Dendritic cell treated with granulocyte-macrophage colony-stimulating factor and Interleukin-4, amounts not matched to agents 40 ng/mL and 50 ng/mL, for 4 days (primary cell): ENCODE measurements around the gene CDA.

Source experiments
- H3K27ac Mint-ChIP-seq: one replicate; pipeline ENCODE4 v1.8.0; 2022; ENCODE audit warnings: mild to moderate bottlenecking, mixed read lengths
- H3K27me3 Mint-ChIP-seq: one replicate; pipeline ENCODE4 v1.8.0; 2022; ENCODE audit warnings: mild to moderate bottlenecking, mixed read lengths
- H3K36me3 Mint-ChIP-seq: one replicate; pipeline ENCODE4 v1.8.0; 2022; ENCODE audit warnings: low read depth, mixed read lengths
- H3K4me1 Mint-ChIP-seq: one replicate; pipeline ENCODE4 v1.8.0; 2022; ENCODE audit warnings: low read depth, mixed read lengths
- H3K4me3 Mint-ChIP-seq: one replicate; pipeline ENCODE4 v1.8.0; 2022; ENCODE audit warnings: mild to moderate bottlenecking, moderate library complexity, mixed read lengths
- H3K9me3 Mint-ChIP-seq: one replicate; pipeline ENCODE4 v1.8.0; 2022; ENCODE audit warnings: mixed read lengths
- intact Hi-C: fragments of 100-400 bp; cut with micrococcal nuclease; formaldehyde crosslinking; loops from one replicate; pipeline ENCODE4 v1.15.0; 2022

Gene CDA

DNA sequence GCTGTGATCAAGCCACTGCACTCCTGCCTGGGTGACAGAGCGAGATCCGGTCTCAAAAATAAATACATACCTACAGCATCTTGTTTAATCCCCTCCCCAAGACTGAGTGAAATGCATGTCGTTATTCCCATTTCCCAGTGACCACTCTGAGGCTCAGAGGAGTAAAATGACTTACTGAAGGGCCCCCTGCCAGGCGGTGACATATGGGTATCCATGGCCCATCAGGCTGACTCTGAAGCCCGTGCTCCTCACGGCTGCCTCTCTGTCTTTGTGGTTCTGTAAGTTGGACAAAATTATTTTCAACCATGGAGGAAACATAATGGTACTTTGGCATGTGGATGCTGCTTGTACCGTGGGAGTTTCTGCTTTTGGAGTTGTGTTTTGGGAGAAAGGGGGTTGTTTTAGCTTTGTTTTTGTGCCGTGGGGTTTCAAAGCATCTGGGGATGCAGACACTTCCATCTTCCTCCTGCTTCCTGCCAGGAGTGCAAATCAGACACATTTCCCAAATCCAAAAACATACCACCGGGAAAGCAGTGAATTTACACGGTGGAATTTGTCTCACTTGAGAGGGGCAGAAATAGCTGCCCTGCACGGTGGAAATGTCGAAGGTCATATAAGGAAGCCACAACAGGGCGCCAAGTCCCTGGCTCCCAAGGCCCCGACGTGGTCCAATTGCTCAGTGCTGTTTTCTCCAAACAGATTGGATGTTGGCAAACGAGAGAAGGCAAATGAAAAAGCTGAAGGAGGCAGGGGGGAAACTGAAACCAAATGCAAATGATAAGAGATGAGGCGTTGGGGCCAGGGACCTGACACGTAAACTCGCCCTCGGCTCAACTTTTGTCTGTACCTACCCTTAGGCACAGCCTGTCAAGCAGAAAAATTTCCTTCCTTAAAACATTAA is 27.3 kb downstream of the CDA start:
- no peak overlapping the region for H3K4me3 Mint-ChIP-seq
- no peaks in the 10 kb centered on the region for H3K4me1 Mint-ChIP-seq
- peaks cover 83% of the 10 kb centered on the region for H3K36me3 Mint-ChIP-seq
- H3K9me3 Mint-ChIP-seq: no peaks in the 10 kb centered on the region
- no peaks in the 10 kb centered on the region for H3K27me3 Mint-ChIP-seq
- no peak overlapping the region for H3K27ac Mint-ChIP-seq
- intact Hi-C loops: no loop called here

- no peak overlapping the region for H3K4me3 Mint-ChIP-seq
- no peaks in the 10 kb centered on the region for H3K4me1 Mint-ChIP-seq
- H3K9me3 Mint-ChIP-seq: no peaks in the 10 kb centered on the region
- H3K36me3 Mint-ChIP-seq: peaks cover 76% of the 10 kb centered on the region
- no peak overlapping the region for H3K27ac Mint-ChIP-seq
- intact Hi-C loops: no loop called here
- H3K27me3 Mint-ChIP-seq: no peaks in the 10 kb centered on the region
Observed at GRCh38 chr1:20616847-20617487, 28.1 kb downstream of the CDA start.

GRCh38 chr1:20618550-20618949 is 29.7 kb downstream of the CDA start:
- no peak overlapping the region for H3K27ac Mint-ChIP-seq
- H3K36me3 Mint-ChIP-seq: peaks cover 62% of the 10 kb centered on the region
- intact Hi-C loops: no loop called here
- H3K4me1 Mint-ChIP-seq: no peaks in the 10 kb centered on the region
- H3K9me3 Mint-ChIP-seq: no peaks in the 10 kb centered on the region
- no peak overlapping the region for H3K4me3 Mint-ChIP-seq
- H3K27me3 Mint-ChIP-seq: no peaks in the 10 kb centered on the region

DNA sequence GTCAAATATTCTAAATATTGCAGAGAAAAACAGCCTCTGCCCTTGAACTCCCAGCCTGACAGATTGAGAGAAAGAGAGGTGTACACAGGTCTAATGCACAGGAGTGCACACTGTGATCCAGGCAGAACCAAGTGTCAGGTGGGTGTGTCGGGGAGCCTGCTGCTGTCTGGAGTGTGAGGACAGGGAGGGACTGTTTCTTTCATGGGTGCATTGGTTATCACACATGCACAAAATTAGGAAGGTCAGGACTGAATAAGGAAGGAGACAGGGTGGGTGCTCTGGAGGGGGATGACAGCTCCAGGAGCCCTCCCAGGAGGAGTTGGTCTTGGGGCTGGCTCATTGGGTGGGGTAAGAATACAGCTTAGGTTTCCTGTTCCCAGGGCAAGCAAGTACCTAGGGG is 31.1 kb downstream of the CDA start:
- Mint-ChIP-seq H3K4me3 (no peak overlapping the region), H3K27me3 (no peaks in the 10 kb centered on the region), H3K9me3 (no peaks in the 10 kb centered on the region), H3K27ac (no peak overlapping the region), H3K4me1 (no peaks in the 10 kb centered on the region), H3K36me3 (peaks cover 49% of the 10 kb centered on the region)
- intact Hi-C loops: no loop called here

- intact Hi-C loops: no loop called here
- H3K36me3 Mint-ChIP-seq: peaks cover 40% of the 10 kb centered on the region
- no peak overlapping the region for H3K4me3 Mint-ChIP-seq
- no peaks in the 10 kb centered on the region for H3K27me3 Mint-ChIP-seq
- no peaks in the 10 kb centered on the region for H3K9me3 Mint-ChIP-seq
- H3K27ac Mint-ChIP-seq: no peak overlapping the region
- H3K4me1 Mint-ChIP-seq: no peaks in the 10 kb centered on the region
Observed at GRCh38 chr1:20621012-20621411, 32.1 kb downstream of the CDA start.

GRCh38 chr1:20624709-20625108 is 35.8 kb downstream of the CDA start:
- Mint-ChIP-seq H3K4me3 (no peak overlapping the region), H3K36me3 (peaks cover 6% of the 10 kb centered on the region), H3K9me3 (peaks cover 15% of the 10 kb centered on the region), H3K4me1 (no peaks in the 10 kb centered on the region), H3K27me3 (no peaks in the 10 kb centered on the region), H3K27ac (no peak overlapping the region)
- intact Hi-C loops: no loop called here

GRCh38 chr1:20625176-20626097 is 36.5 kb downstream of the CDA start:
- Mint-ChIP-seq H3K27ac (no peak overlapping the region), H3K4me3 (no peak overlapping the region), H3K36me3 (no peaks in the 10 kb centered on the region), H3K4me1 (no peaks in the 10 kb centered on the region), H3K9me3 (peaks cover 15% of the 10 kb centered on the region), H3K27me3 (peaks cover 2% of the 10 kb centered on the region)
- intact Hi-C loops: no loop called here

- Mint-ChIP-seq H3K27me3 (peaks cover 4% of the 10 kb centered on the region), H3K27ac (no peak overlapping the region), H3K36me3 (no peaks in the 10 kb centered on the region), H3K4me3 (no peak overlapping the region), H3K4me1 (no peaks in the 10 kb centered on the region), H3K9me3 (peaks cover 15% of the 10 kb centered on the region)
- intact Hi-C loops: no loop called here
Observed at GRCh38 chr1:20626098-20626427, 37.2 kb downstream of the CDA start.

DNA sequence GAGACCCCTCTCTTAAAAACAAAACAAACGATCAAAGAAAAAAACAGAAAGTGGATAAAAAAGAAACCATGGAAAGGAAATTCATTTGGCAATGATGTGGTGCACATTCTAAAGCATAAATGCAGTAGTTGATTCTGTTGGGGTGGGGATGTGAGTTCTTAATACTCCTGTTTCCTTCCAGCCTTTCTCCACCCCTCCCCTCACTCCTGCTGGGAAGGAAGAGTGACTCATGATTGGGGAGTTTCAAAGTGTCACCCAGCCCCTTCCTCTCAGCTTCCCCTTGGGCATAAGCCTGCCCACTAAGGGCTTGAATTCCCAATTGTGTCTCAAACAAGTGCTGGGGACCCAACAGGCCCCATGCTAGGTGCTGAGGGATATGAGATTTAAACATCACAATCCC is 37.6 kb downstream of the CDA start:
- Mint-ChIP-seq H3K27me3 (peaks cover 4% of the 10 kb centered on the region), H3K4me3 (no peak overlapping the region), H3K9me3 (peaks cover 15% of the 10 kb centered on the region), H3K36me3 (no peaks in the 10 kb centered on the region), H3K4me1 (no peaks in the 10 kb centered on the region), H3K27ac (no peak overlapping the region)
- intact Hi-C loops: no loop called here

- intact Hi-C loops: no loop called here
- H3K4me3 Mint-ChIP-seq: no peak overlapping the region
Observed at GRCh38 chr1:20630729-20631128, 41.8 kb downstream of the CDA start.

GRCh38 chr1:20632386-20632785 is 43.5 kb downstream of the CDA start:
- H3K27me3 Mint-ChIP-seq: peaks cover 4% of the 10 kb centered on the region
- intact Hi-C loops: no loop called here
- H3K36me3 Mint-ChIP-seq: peaks cover 12% of the 10 kb centered on the region
- H3K4me1 Mint-ChIP-seq: peaks cover 9% of the 10 kb centered on the region
- no peak overlapping the region for H3K4me3 Mint-ChIP-seq
- H3K27ac Mint-ChIP-seq: no peak overlapping the region
- H3K9me3 Mint-ChIP-seq: peaks cover 8% of the 10 kb centered on the region

More at GRCh38 chr1:20630729-20631128, 41.8 kb downstream of the CDA start:
- Mint-ChIP-seq H3K9me3 (peaks cover 15% of the 10 kb centered on the region), H3K27me3 (peaks cover 4% of the 10 kb centered on the region), H3K4me1 (peaks cover 9% of the 10 kb centered on the region), H3K27ac (no peak overlapping the region), H3K36me3 (no peaks in the 10 kb centered on the region)

GRCh38 chr1:20633190-20634064 is 44.5 kb downstream of the CDA start, which contains the start of gene PINK1:
Gene PINK1, plus strand, starts transcription at chr1:20633458. Its CDS starts 91 bp downstream, at chr1:20633549.
- Mint-ChIP-seq H3K4me3 (peak within 1 kb of the TSS; percentile 81), H3K4me1 (peaks cover 9% of the 10 kb centered on the region), H3K27ac (peak within 1 kb of the TSS; percentile 67), H3K27me3 (peaks cover 4% of the 10 kb centered on the region), H3K36me3 (peaks cover 22% of the 10 kb centered on the region), H3K9me3 (peaks cover 8% of the 10 kb centered on the region)
- intact Hi-C loops: loop anchor here (1.0 kb wide), 1 partner anchor 58 kb away; no protein-coding TSS in a partner anchor

- peak overlapping the region; percentile 81 for H3K4me3 Mint-ChIP-seq
- H3K36me3 Mint-ChIP-seq: peaks cover 29% of the 10 kb centered on the region
- intact Hi-C loops: no loop called here
- H3K27ac Mint-ChIP-seq: peak overlapping the region; percentile 67
- H3K9me3 Mint-ChIP-seq: peaks cover 3% of the 10 kb centered on the region
- peaks cover 4% of the 10 kb centered on the region for H3K27me3 Mint-ChIP-seq
- peaks cover 9% of the 10 kb centered on the region for H3K4me1 Mint-ChIP-seq
Observed at GRCh38 chr1:20634065-20634593, 45.2 kb downstream of the CDA start.
